Cerebellar nuclear complex (tissue), 1 donor: ENCODE results near the gene RAB1B.
"Not testable (repeated sequence)": the region's sequence is repeated elsewhere in the genome, so short reads cannot be mapped to it uniquely, and the experiment has no call there.

Experiments used
- DNase-seq, 2 experiments: peaks; one replicate each; lab custom pipeline; 2025; lab: John Stamatoyannopoulos, UW

Gene RAB1B

DNA sequence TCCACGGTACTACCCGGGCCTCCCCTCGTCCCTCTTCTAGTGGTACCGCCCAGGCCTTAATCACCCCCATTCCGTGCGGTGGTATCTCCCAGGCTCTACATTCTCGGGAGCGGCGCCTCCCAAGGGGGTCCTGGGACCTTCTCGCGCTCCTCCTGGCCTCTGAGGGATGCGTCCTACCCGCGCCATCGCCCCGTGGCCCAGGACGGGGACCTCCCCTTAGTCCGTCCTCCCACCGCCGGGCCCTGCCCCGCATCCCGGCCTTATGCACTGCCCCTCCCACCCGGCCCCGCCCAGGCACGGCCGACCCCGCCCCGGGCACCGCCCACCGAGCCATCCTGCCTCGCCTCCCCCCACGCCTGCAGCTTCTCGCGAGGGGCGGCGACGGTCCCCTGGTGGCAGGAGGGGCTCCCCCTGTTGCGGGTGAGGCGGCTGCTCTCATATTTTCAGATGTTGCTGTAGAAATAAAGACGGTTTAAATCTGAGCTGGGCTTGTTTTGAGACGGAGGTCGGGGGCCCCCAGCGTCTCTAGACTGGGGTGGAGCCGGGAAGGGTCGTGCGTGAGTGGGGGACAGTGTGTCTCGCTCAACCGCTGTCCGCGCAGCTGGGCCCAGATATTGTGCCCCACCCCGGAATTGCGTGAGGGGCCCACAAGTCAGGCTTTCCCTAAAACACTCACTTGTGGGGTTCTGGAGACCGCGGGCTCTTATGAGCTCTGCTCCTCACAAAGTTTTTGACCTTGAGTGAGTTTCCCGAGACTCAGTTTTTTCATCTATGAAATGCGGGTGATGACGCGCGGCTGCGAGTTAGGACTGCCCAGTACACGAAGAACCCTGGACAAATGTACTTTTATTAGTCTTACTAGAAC lies 828 bp upstream of the RAB1B start:
- no peak for DNase-seq

DNA sequence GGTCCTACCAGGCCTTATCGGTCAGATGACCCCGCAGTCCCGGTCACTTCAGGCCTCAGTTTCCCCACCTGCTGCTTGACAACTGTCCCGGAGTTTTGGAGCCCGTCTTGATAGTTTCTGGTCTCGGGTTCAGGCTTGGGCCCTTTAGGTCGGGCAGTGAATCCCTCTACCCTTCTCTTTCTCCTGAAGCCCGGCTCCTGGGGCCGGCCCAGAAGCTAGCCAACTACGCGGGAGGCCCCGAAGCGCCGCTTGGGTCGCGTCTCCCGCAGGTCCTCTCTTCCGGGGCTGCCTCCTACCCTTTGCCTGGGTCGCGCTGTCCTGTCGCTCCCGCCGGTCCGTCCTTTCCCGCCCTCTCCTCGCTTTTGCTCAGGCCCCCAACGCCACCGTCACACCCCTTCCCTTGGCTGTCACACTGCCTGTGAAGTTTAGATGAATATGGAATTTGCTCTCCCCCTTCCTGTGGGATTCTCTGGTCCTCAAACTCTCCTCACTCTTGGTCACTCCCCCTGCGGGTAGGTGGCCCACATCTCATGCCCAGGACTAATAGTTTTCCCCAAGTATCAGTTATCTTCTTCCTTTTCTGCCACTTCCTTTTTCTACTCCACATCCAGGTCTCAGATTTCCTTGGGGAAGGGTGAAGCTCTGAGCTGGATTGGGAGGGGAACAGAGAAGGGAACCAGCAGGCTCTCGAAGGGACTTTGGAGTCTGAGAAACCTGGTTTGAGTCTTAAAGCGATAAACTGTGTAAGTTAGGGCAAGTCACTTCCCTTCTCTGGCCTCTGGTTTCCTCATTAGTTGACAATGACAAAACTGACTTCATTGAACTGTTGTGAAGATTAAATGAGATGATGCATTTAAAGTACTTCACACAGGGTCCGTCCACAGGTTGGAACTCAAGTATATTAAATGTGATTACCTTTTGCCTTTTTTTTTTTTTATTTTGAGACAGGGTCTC lies 790 bp downstream of the RAB1B start:
- no peak for DNase-seq

DNA sequence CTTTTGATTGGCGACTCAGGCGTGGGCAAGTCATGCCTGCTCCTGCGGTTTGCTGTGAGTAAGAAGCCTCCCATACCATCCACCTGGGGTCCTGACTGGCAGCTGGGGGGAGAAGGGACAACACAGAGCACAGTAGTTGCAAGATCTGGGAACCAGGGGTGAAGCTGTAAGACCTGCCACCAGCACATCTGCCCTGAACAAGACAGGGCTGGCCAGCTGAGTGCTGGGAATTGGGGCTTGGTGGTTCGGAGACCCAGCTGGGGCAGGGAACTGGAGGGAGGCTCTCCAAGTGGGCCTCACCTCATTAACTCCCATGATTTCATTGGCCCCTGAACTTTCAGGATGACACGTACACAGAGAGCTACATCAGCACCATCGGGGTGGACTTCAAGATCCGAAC lies 3.4 kb downstream of the RAB1B start:
- no peak for DNase-seq

DNA sequence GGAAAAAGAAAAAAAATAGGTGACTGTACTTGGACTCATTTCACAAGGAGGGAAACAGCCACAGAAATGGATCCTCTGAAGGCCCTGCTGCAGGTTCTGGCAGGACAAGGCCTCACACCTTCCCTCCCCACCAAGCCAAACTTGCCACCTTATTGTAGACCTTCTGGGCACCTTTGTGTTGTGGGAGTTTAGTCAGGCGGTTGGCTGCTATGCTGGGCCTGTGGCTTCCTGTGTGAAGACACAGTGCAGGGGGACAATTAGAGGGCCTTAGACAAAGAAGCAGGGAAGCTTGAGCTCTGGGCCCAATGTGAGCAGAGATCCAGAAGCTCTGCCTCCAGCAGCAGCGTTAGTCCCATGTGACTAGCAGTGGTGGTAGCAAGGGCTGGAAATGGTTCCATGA lies 4.2 kb downstream of the RAB1B start:
- DNase-seq, result no peak

- no peak for DNase-seq
Measured at GRCh38 chr11:66274219-66274618, 5.8 kb downstream of the RAB1B start.

GRCh38 chr11:66275396-66275795 lies 7.0 kb downstream of the RAB1B start:
- no peak for DNase-seq

DNA sequence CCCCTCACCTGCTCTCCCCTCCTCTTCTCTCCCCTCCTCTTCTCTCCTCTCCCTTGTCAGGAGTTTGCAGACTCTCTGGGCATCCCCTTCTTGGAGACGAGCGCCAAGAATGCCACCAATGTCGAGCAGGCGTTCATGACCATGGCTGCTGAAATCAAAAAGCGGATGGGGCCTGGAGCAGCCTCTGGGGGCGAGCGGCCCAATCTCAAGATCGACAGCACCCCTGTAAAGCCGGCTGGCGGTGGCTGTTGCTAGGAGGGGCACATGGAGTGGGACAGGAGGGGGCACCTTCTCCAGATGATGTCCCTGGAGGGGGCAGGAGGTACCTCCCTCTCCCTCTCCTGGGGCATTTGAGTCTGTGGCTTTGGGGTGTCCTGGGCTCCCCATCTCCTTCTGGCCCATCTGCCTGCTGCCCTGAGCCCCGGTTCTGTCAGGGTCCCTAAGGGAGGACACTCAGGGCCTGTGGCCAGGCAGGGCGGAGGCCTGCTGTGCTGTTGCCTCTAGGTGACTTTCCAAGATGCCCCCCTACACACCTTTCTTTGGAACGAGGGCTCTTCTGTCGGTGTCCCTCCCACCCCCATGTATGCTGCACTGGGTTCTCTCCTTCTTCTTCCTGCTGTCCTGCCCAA lies 7.7 kb downstream of the RAB1B start:
- DNase-seq, result no peak

DNA sequence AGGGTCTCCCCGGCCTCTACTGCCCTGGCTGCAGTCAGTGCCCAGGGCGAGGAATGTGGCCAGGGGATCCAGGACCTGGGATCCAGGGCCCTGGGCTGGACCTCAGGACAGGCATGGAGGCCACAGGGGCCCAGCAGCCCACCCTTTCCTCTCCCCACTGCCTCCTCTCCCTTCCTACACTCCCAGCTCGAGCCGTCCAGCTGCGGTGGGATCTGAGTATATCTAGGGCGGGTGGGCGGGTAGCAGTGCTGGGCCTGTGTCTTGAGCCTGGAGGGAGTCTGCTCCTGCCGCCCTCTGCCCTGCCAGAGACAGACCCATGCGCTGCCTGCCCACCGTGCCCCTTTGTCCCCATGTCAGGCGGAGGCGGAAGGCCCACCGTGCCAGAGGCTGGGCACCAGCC lies 8.2 kb downstream of the RAB1B start:
- DNase-seq, result not testable (repeated sequence)

DNA sequence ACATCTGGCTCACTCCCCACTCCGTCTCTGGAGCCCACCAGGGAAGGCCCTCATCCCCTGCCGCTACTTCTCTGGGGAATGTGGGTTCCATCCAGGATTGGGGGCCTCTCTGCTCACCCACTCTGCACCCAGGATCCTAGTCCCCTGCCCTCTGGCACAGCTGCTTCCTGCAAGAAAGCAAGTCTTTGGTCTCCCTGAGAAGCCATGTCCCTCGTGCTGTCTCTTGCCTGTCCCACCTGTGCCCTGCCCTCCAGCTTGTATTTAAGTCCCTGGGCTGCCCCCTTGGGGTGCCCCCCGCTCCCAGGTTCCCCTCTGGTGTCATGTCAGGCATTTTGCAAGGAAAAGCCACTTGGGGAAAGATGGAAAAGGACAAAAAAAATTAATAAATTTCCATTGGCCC lies 8.6 kb downstream of the RAB1B start:
- DNase-seq, result not testable (repeated sequence)

GRCh38 chr11:66277471-66278362 lies 9.3 kb downstream of the RAB1B start, which contains the start of gene CNIH2:
Gene CNIH2, plus strand, starts transcription at chr11:66278175. Its CDS starts 282 bp downstream, at chr11:66278457.
- no peak for DNase-seq

DNA sequence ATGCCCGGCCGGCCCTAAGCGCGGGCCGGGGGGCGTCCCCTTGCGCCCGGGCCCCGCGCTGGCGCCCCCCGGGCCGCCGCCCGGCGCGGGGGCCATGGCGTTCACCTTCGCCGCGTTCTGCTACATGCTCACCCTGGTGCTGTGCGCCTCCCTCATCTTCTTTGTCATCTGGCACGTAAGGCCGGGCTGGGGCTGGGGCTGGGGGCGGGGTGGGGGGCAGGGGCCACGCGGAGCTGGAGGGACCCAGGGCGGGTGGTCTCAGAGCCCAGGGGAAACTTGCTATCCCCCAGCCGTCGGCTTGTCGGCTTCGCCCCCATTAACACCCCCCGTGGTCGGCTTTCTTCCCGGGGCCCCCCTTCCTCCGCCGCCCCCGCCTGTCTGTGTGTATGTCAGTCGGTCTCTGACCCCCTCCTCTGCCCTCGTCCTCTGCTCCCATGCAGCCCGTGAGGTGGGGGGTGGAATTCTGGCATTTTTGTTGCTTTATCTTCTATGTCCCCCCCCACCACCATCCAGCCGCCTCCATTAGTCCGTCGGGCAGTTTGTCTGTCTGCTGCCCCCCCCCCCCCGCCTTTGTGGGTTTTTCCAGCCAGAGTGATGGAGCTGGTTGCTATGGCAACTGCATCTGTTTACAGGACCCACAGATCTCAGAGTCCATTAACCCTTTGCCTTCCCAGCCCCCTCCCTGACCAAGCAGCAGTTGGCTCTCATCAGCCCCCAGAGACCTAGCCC lies 10.1 kb downstream of the RAB1B start:
- DNase-seq, result no peak

DNA sequence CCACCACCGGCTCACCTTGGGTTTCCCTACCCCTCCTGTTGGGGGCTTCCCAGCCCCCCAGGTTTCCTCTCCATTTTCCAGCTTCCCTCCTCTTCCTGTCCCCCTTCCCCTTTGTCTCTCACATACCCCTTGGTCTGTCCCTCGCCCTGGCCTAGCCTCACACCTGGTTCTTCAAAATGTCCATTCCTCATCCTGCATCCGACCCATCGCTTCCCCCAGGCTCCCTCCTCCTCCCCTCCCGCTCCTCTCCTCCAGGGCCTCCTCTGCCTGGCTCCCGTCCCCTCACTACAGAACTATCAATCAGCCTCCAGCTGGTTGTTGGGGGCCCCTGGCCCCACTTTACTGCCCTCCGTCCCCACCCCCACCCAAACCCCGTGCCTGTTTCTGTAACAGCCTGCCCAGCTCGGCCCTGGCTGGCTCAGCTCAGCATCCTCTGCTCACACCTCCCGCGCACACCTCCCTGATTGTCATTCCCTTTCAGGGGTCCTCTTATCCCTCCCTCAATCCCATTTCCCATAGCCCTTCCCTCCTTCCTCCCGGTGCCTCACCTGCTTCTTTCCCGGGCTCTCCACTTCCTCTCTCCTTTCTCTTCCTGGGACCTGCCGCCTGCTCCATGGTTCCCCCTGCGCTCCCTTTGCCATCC lies 10.8 kb downstream of the RAB1B start:
- DNase-seq, result no peak

- DNase-seq, result no peak
Measured at GRCh38 chr11:66280428-66280827, 12.0 kb downstream of the RAB1B start.

- no peak for DNase-seq
Measured at GRCh38 chr11:66281001-66281400, 12.6 kb downstream of the RAB1B start.

DNA sequence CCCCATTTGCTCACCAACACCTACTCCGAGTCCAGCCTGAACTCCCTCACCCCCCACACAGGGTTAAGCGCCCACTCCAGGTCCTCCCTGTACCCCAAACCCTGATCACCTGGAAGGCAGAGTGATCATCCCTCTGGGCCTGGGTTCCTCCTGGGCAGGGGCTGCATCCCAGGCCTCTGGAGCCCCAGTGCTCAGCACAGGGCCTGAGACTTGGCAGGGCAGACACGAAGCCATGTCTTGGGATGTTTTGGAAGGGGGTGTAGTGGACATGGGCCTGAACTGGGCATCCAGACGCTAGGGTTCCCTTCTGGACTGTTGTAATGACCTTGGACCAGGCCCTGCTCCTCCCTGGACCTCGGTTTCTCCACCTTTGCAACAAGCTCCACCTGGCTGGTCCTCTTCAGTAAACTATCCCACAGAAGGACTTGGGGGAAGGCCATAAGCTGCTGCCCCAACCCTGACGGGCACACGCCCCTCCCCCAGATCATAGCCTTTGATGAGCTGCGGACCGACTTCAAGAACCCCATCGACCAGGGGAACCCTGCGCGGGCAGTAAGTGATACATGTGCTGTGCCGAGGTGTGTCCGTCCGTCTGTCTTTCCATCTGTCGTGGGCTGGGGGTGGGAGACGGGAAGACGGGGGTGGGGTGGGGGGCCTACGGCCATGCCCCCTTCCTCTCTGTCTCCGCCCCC lies 13.5 kb downstream of the RAB1B start:
- no peak for DNase-seq

- DNase-seq, result peak; percentile 93 to 96
Measured at GRCh38 chr11:66282468-66283455, 14.3 kb downstream of the RAB1B start.

GRCh38 chr11:66283461-66284105 lies 15.1 kb downstream of the RAB1B start:
- no peak for DNase-seq
